BLaER1 treated with 17β-estradiol and CSF1 and Interleukin-3, amounts not matched to agents 10 nM and 100 nM (cell line): ENCODE results near the gene HOXA2.

Experiments
- H3K27ac ChIP-seq, 11 experiments: shearing (Covaris generic); formaldehyde crosslinking; 2 replicates each; pipeline ENCODE4 v1.8.1; 2022
- H3K27me3 ChIP-seq, 11 experiments: shearing (Covaris generic); formaldehyde crosslinking; 2 replicates each; pipeline ENCODE4 v1.8.1; 2022
- H3K36me3 ChIP-seq, 11 experiments: shearing (Covaris generic); formaldehyde crosslinking; 2 replicates each; pipeline ENCODE4 v1.8.1; 2022
- H3K4me1 ChIP-seq, 10 experiments: shearing (Covaris generic); formaldehyde crosslinking; 2 replicates each; pipeline ENCODE4 v1.8.1; 2022
- H3K4me2 ChIP-seq, 11 experiments: shearing (Covaris generic); formaldehyde crosslinking; 2 replicates each; pipeline ENCODE4 v1.8.1; 2022
- H3K4me3 ChIP-seq, 10 experiments: shearing (Covaris generic); formaldehyde crosslinking; 2 replicates each; pipeline ENCODE4 v1.8.1; 2022
- H3K9ac ChIP-seq, 11 experiments: shearing (Covaris generic); formaldehyde crosslinking; 2 replicates each; pipeline ENCODE4 v1.8.1; 2022
- H3K9me3 ChIP-seq, 11 experiments: shearing (Covaris generic); formaldehyde crosslinking; replicated peaks in 1 of 11; 2 replicates each; pipeline ENCODE4 v1.8.1; 2022
- H4K20me1 ChIP-seq, 11 experiments: shearing (Covaris generic); formaldehyde crosslinking; 2 replicates each; pipeline ENCODE4 v1.8.1; 2022
- Cebpa-rat ChIP-seq, 11 experiments: shearing (Covaris generic); IDR thresholded peaks; 2 replicates each; pipeline ENCODE4 v1.8.1; 2022

The HOXA2 gene

GRCh38 chr7:27129729-27130539, 27.5 kb upstream of the HOXA2 start:
- H3K4me1 ChIP-seq: peaks cover 0 to 10% (median 6%) of the 10 kb centered on the region in 10 experiments; a peak in 15 of 20 replicates
- no peak overlapping the region for H3K4me2 ChIP-seq
- H3K36me3 ChIP-seq: no peaks in the 10 kb centered on the region; a peak in 1 of 22 replicates
- peaks cover 21 to 41% (median 26%) of the 10 kb centered on the region in 11 experiments for H3K9me3 ChIP-seq
- no peak overlapping the region for H3K9ac ChIP-seq
- no peaks in the 10 kb centered on the region; a peak in 1 of 22 replicates for H3K27me3 ChIP-seq
- no peak overlapping the region for H3K27ac ChIP-seq
- TF ChIP-seq Cebpa-rat (IDR thresholded peaks at IDR 0.05): no peak
- H4K20me1 ChIP-seq: no peaks in the 10 kb centered on the region
- no peak overlapping the region for H3K4me3 ChIP-seq

GRCh38 chr7:27128776-27129728, 26.6 kb upstream of the HOXA2 start:
- H3K4me2 ChIP-seq: no peak overlapping the region
- H3K27me3 ChIP-seq: no peaks in the 10 kb centered on the region; a peak in 1 of 22 replicates
- no peaks in the 10 kb centered on the region for H4K20me1 ChIP-seq
- peaks cover 0 to 1% (median 0%) of the 10 kb centered on the region in 10 experiments; a peak in 2 of 20 replicates for H3K4me1 ChIP-seq
- H3K4me3 ChIP-seq: no peak overlapping the region
- no peak overlapping the region for H3K9ac ChIP-seq
- TF ChIP-seq Cebpa-rat (IDR thresholded peaks at IDR 0.05): no peak
- H3K9me3 ChIP-seq: peaks cover 21 to 44% (median 30%) of the 10 kb centered on the region in 11 experiments
- no peaks in the 10 kb centered on the region; a peak in 1 of 22 replicates for H3K36me3 ChIP-seq
- H3K27ac ChIP-seq: no peak overlapping the region

- Histone ChIP-seq H3K27ac (no peak overlapping the region), H3K9ac (no peak overlapping the region), H3K27me3 (no peaks in the 10 kb centered on the region; a peak in 1 of 22 replicates), H3K4me2 (no peak overlapping the region), H3K4me1 (no peaks in the 10 kb centered on the region), H3K36me3 (no peaks in the 10 kb centered on the region; a peak in 1 of 22 replicates), H3K9me3 (peaks cover 21 to 45% (median 37%) of the 10 kb centered on the region in 11 experiments), H3K4me3 (no peak overlapping the region), H4K20me1 (no peaks in the 10 kb centered on the region)
- no peak for TF ChIP-seq Cebpa-rat (IDR thresholded peaks at IDR 0.05)
These were observed 25.6 kb upstream of the HOXA2 start for GRCh38 chr7:27128034-27128433.

GRCh38 chr7:27126596-27127327, 24.3 kb upstream of the HOXA2 start:
- no peak overlapping the region for H3K27ac ChIP-seq
- no peak overlapping the region for H3K4me2 ChIP-seq
- H4K20me1 ChIP-seq: no peaks in the 10 kb centered on the region
- no peak for TF ChIP-seq Cebpa-rat (IDR thresholded peaks at IDR 0.05)
- H3K4me3 ChIP-seq: no peak overlapping the region
- H3K9ac ChIP-seq: no peak overlapping the region
- no peaks in the 10 kb centered on the region; a peak in 1 of 22 replicates for H3K27me3 ChIP-seq
- H3K4me1 ChIP-seq: no peaks in the 10 kb centered on the region
- H3K9me3 ChIP-seq: peaks cover 21 to 46% (median 38%) of the 10 kb centered on the region in 11 experiments
- H3K36me3 ChIP-seq: no peaks in the 10 kb centered on the region; a peak in 1 of 22 replicates

GRCh38 chr7:27125986-27126394, 23.5 kb upstream of the HOXA2 start:
- H3K9me3 ChIP-seq: peaks cover 19 to 43% (median 32%) of the 10 kb centered on the region in 11 experiments

GRCh38 chr7:27124902-27125689, 22.6 kb upstream of the HOXA2 start:
- H3K4me2 ChIP-seq: no peak overlapping the region
- no peak for TF ChIP-seq Cebpa-rat (IDR thresholded peaks at IDR 0.05)
- H3K4me3 ChIP-seq: no peak overlapping the region
- H3K9me3 ChIP-seq: peaks cover 10 to 34% (median 23%) of the 10 kb centered on the region in 11 experiments
- no peak overlapping the region for H3K27ac ChIP-seq
- H3K9ac ChIP-seq: no peak overlapping the region
- no peaks in the 10 kb centered on the region for H3K36me3 ChIP-seq
- H4K20me1 ChIP-seq: no peaks in the 10 kb centered on the region
- no peaks in the 10 kb centered on the region; a peak in 1 of 22 replicates for H3K27me3 ChIP-seq
- H3K4me1 ChIP-seq: no peaks in the 10 kb centered on the region

More at GRCh38 chr7:27125986-27126394, 23.5 kb upstream of the HOXA2 start:
- Histone ChIP-seq H3K4me2 (no peak overlapping the region), H3K9ac (no peak overlapping the region), H3K4me1 (no peaks in the 10 kb centered on the region), H3K4me3 (no peak overlapping the region), H3K36me3 (no peaks in the 10 kb centered on the region; a peak in 1 of 22 replicates), H3K27ac (no peak overlapping the region), H3K27me3 (no peaks in the 10 kb centered on the region; a peak in 1 of 22 replicates), H4K20me1 (no peaks in the 10 kb centered on the region)
- TF ChIP-seq Cebpa-rat (IDR thresholded peaks at IDR 0.05): no peak

- no peak for TF ChIP-seq Cebpa-rat (IDR thresholded peaks at IDR 0.05)
- Histone ChIP-seq H3K9ac (no peak overlapping the region), H3K27ac (no peak overlapping the region), H3K27me3 (no peaks in the 10 kb centered on the region; a peak in 1 of 22 replicates), H3K9me3 (peaks cover 2 to 26% (median 15%) of the 10 kb centered on the region in 11 experiments; a peak in 20 of 22 replicates), H4K20me1 (no peaks in the 10 kb centered on the region), H3K4me1 (no peaks in the 10 kb centered on the region), H3K4me2 (no peak overlapping the region), H3K36me3 (no peaks in the 10 kb centered on the region), H3K4me3 (no peak overlapping the region)
These were observed 21.8 kb upstream of the HOXA2 start for GRCh38 chr7:27124096-27124901.
